NCI-H1092 (cell line): ENCODE results near the gene ANKRD45.
"Not testable (repeated sequence)": the region's sequence is repeated elsewhere in the genome, so short reads cannot be mapped to it uniquely, and the experiment has no call there.

Source experiments
- DNase-seq: peaks from one replicate; lab custom pipeline; 2025; lab: John Stamatoyannopoulos, UW

The ANKRD45 gene

DNA sequence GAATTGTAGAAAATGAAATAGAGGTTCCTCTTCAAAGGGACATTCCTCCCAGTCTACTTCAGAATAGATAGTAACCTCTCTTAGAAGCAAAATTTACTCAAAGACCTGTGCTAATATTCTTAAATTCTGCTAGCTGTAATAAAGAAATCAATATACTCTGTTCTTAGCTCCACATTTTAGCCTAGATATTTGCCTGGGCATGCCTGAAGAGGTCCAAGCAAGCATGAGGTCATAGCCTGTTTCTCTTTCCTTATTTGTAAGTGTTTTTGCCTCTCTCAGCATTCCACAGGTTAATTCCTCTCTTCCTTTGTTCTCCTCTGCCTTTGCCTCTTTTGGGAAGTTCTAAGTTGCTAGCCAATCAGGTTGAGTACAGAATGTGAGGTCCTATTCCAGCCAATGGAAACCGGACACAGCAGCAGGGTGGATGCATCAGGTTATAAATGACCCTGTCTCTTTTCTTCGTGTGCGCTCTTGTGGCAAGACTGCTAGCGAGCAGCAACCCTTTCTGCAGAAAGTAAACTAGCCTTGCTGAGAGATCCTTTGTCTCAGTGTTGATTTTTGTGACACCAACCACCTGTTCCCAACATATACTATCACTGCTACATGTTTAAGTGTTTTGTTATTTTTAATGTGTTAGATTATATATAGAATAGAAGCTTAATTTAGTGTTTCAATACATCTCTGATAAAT is 27.1 kb downstream of the ANKRD45 start:
- DNase-seq: not testable (repeated sequence)

DNA sequence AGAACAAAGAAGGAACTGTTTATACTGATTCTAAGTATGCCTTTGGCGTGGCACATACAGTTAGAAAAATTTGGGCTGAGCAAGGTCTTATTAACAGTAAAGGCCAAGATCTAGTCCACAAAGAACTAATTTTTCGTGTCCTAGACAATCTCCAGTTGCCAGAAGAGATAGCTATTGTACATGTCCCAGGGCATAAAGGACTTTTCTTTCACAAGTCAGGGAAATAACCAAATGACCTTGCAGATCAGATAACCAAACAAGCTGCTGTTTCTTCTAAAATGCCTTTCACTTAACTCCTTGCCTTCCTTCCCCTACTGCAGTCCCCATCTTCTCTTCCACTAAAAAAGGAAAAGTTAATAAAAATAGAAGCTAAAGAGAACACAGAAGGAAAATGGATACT is 30.5 kb downstream of the ANKRD45 start:
- no peak for DNase-seq

DNA sequence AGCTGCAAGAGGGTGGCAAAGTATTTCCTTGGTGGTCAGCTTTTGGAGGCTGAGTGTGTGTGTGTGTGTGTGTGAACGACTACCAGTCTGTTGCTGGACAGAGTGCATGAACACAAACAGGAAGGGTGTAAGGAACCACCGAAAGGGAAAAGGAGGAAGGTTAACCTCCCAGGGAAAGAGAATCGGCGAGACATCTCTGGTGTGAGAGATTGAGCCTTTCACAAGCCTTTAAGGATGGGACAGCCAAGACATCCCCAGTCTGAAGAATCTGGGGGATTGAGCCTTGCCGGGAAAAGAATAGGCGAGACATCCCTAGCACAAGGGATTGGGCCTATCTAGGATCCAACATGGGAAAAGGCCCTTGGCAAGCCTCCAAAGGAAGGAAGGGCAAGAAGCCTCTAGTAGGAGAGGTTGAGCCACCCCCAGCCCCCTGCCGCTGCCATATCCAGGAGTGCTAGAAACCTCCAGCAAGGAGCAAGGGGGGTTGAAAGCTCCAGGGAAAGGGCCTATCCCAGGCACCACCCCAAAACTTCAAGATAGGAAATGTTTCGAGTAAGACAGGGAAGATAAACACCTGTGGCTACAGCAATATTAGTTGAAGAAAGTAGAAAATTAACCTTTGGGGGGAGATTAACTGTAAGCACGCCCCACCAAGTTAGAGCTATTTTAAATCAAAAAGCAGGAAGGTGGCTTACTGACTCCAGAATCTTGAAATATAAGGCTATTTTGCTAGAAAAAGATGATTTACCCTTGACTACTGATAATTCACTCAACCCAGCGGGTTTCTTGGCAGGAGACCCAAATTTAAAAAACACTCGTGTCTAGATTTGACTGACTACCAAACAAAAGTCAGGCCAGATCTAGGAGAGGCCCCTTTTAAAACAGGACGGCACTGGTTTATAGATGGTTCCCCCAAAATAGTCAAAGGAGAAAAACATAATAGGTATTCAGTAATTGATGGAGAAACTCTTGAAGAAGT is 31.3 kb downstream of the ANKRD45 start:
- no peak for DNase-seq

DNA sequence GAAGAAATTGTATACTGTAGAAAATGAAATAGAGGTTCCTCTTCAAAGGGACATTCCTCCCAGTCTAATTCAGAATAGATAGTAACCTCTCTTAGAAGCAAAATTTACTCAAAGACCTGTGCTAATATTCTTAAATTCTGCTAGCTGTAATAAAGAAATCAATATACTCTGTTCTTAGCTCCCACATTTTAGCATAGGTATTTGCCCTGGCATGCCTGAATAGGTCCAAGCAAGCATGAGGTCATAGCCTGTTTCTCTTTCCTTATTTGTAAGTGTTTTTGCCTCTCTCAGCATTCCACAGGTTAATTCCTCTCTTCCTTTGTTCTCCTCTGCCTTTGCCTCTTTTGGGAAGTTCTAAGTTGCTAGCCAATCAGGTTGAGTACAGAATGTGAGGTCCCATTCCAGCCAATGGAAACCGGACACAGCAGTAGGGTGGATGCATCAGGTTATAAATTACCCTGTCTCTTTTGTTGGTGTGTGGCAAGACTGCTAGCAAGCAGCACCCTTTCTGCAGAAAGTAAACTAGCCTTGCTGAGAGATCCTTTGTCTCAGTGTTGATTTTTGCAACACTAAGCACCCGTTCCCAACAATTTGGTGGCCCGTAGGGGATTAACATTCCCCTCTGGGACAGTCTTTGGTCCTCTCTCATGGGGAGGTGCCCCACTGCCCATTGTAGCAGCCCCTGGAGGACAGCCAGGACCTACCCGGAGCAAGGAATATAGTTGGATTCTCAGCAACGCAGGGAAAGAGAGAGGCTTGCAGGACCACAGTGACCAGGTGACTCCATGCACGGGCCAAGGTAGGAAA is 32.2 kb downstream of the ANKRD45 start:
- DNase-seq: not testable (repeated sequence)

DNA sequence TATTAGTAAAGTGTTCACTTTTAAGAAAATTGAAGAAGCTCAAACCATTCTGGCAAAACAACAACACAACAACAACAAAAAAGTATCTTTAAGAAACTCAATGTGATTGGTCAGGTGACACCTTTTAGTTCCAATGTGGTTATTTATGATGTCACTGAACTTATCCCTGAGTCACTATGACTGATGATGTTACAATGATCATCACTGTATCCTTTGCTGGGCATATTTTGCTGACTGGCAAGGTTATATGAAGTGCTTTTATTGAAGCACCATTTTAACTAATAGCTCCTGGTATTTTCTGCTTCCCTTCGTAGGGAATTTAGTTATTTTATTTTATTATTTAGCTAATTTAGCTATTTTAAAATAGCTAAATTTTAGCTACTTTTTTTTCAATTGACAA is 34.5 kb downstream of the ANKRD45 start, which contains the start of gene TEX50:
TEX50 (plus strand) TSS at position 223 of the 400 bp plus-strand sequence. CDS start 184 bp downstream, outside the sequence.
- DNase-seq: no peak

DNA sequence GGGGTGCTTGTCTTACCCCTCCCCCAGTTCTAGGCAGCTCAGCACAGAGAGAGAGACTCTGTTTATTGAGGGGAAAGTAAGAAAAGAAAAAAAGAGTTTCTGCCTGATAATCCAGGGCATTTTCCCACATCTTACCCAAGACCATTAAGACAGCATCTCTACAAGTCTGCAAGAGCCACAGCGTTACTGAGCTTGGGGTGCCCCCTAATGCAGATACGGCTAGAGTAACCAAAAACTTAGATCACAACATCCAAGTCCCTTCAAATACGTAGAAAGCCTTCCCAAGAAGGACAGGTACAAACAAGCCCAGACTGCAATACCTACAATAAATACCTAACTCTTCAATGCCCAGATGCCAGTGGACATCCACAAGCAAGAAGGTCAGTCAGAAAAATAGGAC is 40.8 kb downstream of the ANKRD45 start:
- DNase-seq: no peak

DNA sequence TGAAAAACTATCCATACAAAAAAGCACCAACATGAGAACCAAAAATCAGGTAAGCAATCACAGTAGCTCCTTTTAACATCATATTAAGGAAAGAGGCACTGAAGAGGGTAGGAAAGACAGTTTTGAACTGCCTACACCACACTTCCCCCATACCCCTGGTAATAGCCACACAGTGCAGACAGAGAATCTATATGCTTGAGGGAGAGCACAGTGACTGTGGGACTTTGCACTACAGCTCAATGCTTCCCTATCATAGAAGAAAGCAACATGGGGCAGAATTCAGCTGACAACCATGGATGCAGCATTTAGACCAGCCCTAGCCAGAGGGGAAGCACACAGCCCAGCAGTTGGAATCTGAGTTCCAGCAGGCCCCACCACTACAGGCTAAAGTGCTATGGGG is 42.4 kb downstream of the ANKRD45 start:
- no peak for DNase-seq

DNA sequence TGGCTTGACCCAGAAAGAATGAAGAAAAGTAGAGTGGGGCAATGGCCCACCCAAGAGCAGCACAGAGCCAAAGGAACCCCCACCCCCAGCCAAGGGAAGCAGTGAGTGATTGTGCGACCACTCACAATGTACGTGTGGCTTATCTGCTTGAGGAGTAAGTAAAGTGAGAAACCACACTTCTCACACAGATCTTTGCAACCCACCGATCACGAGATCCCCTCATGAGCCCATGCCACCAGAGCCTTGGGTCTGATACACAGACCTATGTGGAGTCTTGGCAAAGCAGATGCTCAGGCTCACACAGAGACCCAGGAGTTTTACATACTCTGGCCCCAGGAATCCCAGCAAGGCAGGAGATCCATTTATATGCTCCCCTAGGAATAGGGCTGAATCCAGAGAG is 52.8 kb downstream of the ANKRD45 start:
- no peak for DNase-seq

DNA sequence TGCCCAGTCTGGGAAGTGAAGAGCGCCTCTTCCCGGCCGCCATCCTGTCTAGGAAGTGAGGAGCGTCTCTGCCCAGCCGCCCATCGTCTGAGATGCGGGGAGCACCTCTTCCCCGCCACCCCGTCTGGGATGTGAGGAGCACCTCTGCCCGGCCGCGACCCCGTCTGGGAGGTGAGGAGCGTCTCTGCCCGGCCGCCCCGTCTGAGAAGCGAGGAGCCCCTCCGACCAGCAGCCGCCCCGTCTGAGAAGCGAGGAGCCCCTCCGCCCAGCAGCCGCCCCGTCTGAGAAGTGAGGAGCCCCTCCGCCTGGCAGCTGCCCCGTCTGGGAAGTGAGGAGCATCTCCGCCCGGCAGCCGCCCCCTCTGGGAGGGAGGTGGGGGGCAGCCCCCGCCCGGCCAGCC is 56.6 kb downstream of the ANKRD45 start:
- not testable (repeated sequence) for DNase-seq

DNA sequence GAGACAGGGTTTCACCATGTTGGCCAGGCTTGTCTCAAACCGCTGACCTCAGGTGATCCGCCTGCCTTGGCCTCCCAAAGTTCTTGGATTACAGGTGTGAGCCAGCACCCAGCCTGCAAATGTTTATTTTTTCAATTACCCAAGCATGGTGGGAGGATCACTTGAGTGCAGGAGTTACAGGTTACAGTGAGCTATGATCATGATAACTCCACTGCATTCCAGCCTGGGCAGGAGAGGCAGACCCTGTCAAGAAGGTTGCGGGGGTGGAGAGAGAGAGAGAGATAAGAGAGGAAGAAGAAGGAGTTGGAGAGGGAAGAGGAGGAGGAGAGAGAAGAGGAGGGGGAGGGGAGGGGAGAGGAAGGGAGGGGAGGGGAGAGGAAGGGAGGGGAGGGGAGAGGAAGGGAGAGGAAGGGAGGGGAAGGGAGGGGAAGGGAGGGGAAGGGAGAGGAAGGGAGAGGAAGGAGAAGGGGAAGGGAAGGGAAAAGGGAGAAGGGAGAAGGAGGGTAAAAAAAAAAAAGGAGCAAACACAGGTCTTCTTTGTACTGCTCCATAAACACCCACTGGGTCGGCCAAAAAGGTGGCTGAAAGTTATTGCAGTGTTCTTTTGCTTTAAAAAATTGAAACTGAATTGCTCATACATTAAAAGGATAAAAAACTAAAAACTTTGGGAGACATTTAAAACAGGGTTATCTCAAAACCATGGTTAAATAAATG is 61.0 kb downstream of the ANKRD45 start:
- no peak for DNase-seq

DNA sequence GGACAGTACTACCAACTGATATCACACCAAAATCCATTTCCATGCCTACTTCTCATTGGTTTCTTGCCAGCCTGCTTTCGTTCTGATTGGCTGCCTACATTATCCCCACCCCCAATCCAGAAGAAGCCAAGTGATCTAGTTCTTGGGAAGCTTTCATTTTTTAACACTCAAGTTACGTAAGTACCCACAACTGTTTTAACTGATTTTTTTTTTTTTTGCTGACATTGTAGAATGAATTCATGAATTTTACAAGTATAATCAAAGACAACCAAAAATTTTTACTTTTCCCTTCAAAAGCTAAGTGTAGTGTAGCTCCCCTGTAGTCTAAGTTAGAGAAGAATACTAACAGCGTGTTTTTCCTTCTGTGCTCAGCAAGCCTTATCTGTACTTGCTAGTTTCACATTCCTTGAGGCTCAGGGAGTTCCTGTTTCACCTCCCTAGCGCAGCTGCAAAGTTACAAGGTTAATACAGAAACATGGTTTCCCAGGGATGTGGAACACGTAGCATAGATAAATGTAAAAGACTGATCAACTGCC is 66.5 kb downstream of the ANKRD45 start, which contains the start of gene SLC9C2:
SLC9C2 (minus strand) TSS at position 17 of the 536 bp plus-strand sequence. CDS start 1,296 bp downstream, outside the sequence.
- DNase-seq: no peak

DNA sequence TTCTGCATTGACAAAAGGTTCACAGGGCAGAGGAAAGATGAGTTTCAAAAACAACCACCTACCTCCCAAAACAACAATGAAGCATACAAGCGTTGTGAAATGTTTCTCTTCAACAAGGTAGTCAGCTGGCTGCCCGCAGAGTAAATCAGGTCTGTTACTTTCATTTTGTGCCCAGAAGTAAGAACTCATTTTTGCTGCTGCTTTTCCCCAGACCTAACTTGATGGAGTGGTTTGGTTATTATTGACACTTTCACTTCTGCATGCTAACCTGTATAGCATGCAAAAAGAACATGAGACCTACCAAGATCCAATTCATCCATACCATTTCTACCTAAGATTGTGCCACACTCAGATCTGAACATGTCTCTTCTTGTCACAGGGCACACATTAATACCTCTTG is 68.1 kb downstream of the ANKRD45 start:
- no peak for DNase-seq

DNA sequence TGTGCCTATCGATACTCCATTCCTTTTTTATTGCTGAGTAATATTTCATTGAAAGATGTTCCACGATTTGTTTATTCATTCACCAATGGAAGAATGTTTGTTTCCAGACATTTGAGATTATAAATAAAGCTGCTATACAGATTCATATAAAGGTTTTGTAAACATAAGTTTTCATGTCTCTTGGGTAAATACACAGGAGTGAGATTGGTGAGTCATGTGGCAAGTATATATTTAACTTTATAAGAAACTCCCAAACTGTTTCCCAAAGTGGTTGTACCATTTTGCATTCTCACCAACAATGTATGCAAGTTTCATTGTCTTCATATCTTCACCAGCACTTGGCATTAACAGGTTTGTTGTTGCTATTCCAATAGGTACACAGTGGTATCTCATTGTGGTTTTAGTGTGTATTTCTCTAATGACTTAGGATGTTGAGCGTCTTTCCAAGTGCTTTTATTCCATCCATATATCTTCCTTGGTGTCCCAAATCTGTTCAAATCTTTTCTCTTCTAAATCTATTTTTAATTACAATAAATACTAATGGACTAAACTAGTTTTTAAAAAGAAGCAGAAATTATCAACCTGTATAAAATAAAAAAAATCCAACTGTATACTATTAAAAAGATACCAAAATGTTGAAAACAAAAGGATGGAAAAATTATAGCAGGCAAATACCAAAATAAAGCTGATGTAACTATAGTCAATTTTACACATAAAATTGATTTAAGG is 73.4 kb downstream of the ANKRD45 start:
- no peak for DNase-seq

DNA sequence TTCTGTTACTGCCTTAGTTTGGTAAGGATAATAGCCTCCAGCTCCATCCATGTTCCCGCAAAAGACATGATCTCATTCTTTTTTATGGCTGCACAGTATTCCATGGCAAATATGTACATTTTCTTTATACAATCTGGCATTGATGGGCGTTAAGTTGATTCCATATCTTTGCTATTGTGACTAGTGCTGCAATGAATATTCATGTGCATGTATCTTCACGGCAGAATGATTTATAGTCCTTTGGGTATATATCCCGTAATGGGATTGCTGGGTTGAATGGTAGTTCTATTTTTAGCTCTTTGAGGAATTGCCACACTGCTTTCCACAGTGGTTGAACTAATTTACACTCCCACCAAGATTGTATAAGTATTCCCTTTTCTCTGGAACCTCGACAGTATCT is 78.5 kb downstream of the ANKRD45 start:
- not testable (repeated sequence) for DNase-seq

DNA sequence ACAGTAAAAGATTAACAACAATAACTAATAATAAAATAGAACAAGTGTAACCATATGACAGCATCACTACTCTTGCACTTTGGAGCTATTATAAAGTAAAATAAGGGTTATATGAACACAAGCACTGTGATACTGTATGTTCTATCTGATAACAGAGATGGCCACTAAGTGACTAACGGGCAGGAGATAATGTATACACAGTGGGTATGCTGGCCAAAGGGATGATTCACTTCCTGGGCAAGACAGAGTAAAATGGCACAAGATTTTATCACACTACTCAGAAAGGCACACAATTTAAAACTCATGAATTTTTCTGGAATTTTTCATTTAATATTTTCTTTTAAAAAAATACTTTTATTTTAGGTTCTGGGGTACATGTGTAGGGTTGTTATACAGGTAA is 79.1 kb downstream of the ANKRD45 start:
- DNase-seq: no peak

DNA sequence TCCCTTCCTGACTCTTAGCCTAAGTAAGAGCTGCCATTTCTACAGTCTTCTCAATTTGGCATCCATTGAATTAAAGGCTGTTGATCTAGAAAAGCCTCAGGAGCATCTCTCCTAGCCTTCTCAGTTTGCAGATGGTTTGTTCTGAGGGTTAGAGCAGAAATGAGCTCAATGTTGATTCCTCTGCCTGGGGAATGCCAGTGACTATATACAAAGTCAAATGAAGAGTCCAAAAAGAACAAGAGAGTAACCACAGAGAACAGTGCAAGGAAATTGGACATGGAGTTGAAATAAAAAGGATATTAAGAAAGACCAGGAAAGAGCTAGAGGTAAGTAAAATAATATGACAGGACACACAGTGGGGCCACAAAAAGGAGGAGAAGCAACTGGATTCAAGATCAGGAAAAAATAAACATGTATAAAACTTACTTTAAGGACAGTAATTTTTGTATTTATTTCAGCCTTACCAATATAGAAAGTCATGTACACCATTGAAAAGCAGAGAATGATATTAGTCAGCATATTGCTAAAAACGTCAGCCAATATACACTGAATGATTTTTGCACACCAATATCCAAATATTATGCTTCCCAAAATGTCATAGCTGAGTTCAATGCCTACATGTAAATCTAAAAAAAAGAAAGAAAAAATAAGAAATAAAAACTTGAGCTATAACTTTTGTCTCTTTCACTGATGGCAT is 88.1 kb downstream of the ANKRD45 start:
- DNase-seq: no peak

DNA sequence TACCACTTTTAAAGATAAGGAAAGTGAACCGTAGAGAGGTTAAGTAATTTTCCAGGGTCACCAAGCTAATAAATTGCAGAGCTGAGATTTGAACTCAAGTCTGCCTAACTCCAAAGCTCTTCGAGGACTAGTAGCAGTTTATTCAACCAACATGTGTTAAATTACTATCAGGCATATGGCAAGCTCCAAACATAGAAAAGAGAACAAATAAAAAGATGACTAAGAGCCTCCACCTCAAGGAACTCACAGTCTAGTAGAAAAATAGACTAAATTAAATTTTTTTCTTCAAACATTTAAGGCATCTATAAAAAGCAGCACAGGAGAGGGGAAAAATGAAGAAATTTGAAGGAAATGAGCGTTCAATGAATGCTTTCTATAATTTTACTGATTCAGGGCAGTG is 89.0 kb downstream of the ANKRD45 start:
- no peak for DNase-seq

DNA sequence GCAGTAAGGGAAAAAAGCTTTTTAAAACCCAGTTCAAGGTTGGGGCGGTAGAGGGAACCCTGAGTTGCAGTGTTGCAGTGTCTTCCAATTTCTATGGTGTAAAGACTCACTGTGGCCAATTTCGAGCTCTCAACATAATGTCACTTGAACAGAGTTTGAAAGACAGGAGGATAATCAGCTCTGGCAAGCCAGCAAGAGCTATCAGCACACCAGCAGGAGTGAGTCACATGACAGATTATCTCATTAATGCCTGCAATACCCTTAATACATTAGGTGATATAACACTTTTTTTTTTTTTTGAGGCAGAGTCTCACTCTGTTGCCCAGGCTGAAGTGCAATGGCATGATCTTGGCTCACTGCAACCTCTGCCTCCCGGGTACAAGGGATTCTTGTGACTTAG is 89.6 kb downstream of the ANKRD45 start:
- no peak for DNase-seq

DNA sequence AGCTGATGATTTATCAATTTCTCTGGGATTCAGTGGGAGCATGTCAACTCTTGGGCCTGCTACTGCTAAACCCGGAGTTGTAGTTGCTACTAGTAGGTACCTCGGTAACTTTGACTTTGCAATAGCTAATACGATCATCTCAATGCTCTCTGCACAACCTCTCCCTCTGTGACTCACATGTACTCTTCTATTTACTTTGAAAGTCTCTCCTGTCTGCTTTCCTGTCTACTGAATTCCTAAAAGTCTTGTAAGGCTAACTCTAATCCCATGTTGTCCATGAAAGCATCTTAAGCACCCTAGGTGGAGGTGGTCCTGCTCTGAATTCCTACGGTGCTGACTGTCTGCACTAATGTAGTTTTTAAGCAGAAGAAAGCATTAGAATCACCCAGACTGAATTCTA is 96.1 kb downstream of the ANKRD45 start:
- no peak for DNase-seq
